Fibroblast of lung (primary cell): ENCODE measurements around the gene GPX2. TPM values are rescaled to one million over a fixed set of nuclear protein-coding genes. Genes with fewer than 3 reads are reported as not detected.

ENCODE experiments used
- DNase-seq, 2 donors: peaks; one replicate each; pipeline versions ENCODE4 v3.0.0 to v3.0.0-alpha.2; 2010; ENCODE audit warnings: low read depth in 2 of 2
- H2AFZ ChIP-seq: 2 replicates; pipeline ENCODE4 v1.5.1; 2012; ENCODE audit warnings: low read length, control low read depth, inconsistent platforms
- H3K27ac ChIP-seq: 2 replicates; pipeline ENCODE4 v1.5.1; 2011; ENCODE audit warnings: low read length, control low read depth; ENCODE audit not compliant: insufficient read depth
- H3K27me3 ChIP-seq: 2 replicates; pipeline ENCODE4 v1.5.1; 2011; ENCODE audit warnings: mild to moderate bottlenecking, low read length; ENCODE audit not compliant: control insufficient read depth, insufficient read depth
- H3K36me3 ChIP-seq: 2 replicates; pipeline ENCODE4 v1.5.1; 2011; ENCODE audit warnings: low read length; ENCODE audit not compliant: control insufficient read depth, insufficient read depth
- H3K4me1 ChIP-seq: 2 replicates; pipeline ENCODE4 v1.5.1; 2011; ENCODE audit warnings: low read length; ENCODE audit not compliant: control insufficient read depth, insufficient read depth; ENCODE audit errors: extremely low read depth
- H3K4me2 ChIP-seq: 2 replicates; pipeline ENCODE4 v1.5.1; 2011; ENCODE audit warnings: low read length, control low read depth; ENCODE audit not compliant: insufficient read depth; ENCODE audit errors: extremely low read depth
- H3K4me3 ChIP-seq, 4 experiments: fragments of 200-600 bp in 1 of 4; sonication (generic) in 1 of 4; replicated peaks in 1 of 4; 2 replicates each; pipeline ENCODE4 v1.5.1; 2011 to 2016; ENCODE audit warnings: low read length in 4 of 4, low read depth in 3 of 4, mild to moderate bottlenecking in 3 of 4, control low read depth in 2 of 4, inconsistent platforms in 1 of 4, mixed read lengths in 1 of 4; ENCODE audit not compliant: insufficient read depth in 1 of 4; ENCODE audit errors: control extremely low read depth in 1 of 4
- H3K79me2 ChIP-seq: 2 replicates; pipeline ENCODE4 v1.5.1; 2012; ENCODE audit warnings: mild to moderate bottlenecking, low read length, inconsistent platforms; ENCODE audit not compliant: control insufficient read depth, insufficient read depth
- H3K9ac ChIP-seq: 2 replicates; pipeline ENCODE4 v1.5.1; 2011; ENCODE audit warnings: mild to moderate bottlenecking, low read length, control low read depth; ENCODE audit not compliant: insufficient read depth
- H3K9me3 ChIP-seq: 2 replicates; pipeline ENCODE4 v1.5.1; 2012; ENCODE audit warnings: low read depth, low read length; ENCODE audit not compliant: control insufficient read depth, insufficient read depth
- H4K20me1 ChIP-seq: 2 replicates; pipeline ENCODE4 v1.5.1; 2011; ENCODE audit warnings: low read length; ENCODE audit not compliant: control insufficient read depth, insufficient read depth; ENCODE audit errors: extremely low read depth
- EZH2 ChIP-seq: IDR thresholded peaks from 2 replicates; pipeline ENCODE4 v1.5.1; 2012; ENCODE audit warnings: low read length, control low read depth, mild to moderate bottlenecking; ENCODE audit errors: missing control alignments
- polyA plus RNA-seq, 2 donors: library from polyadenylated mRNA; depleted of rRNA in 1 of 2; stranded (reverse) in 1 of 2; unstranded in 1 of 2; fragments of >200 nt; gene quantifications; 2 replicates each; pipeline ENCODE4 v1.2.1, GENCODE V29; 2011 to 2012; ENCODE audit warnings: missing spikeins in 1 of 2
- total RNA-seq: library from RNA; depleted of rRNA; stranded (reverse); fragments of >200 nt; gene quantifications from 2 replicates; pipeline ENCODE4 v1.2.1, GENCODE V29; 2014
- TF ChIP-seq, protein P1 (sequence below), 2 donors: IDR thresholded peaks in 1 of 2; conservative IDR thresholded peaks in 1 of 2; 1 replicate in 1 of 2; 2 replicates in 1 of 2; pipeline ENCODE4 v1.5.1; 2011 to 2012; ENCODE audit warnings: low read length in 2 of 2, control low read depth in 1 of 2, inconsistent platforms in 1 of 2, low read depth in 1 of 2, mild to moderate bottlenecking in 1 of 2

GPX2 gene
- total and polyA plus RNA-seq, 2 donors (not counting 1 experiment from before 2014, with no cell fraction given): not detected

DNA sequence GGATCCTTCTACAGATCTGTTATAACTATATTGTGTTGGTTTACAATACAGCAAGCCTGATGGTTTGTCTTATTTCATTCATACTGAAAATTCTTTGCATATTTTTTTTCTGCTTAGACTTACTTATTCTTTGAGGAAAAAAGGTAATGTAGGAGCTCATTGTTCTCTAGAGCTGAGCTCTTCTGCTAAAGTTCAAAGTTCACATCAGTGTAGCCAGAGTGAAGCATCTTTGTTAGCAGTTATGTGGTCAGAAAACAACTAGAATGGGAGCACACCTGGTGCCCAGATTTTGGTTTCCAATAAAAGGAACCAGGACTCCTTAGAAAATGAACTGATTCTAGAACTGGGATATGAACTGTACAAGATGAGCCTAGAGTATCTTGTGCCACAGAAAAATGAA, 10.3 kb downstream of the GPX2 start:
- H3K4me2 ChIP-seq: no peak overlapping the region
- no peak overlapping the region for H2AFZ ChIP-seq
- H3K4me3 ChIP-seq: no peak overlapping the region
- DNase-seq: no peak
- H3K27me3 ChIP-seq: no peaks in the 10 kb centered on the region
- no peak for TF ChIP-seq EZH2
- TF ChIP-seq, protein P1, sequence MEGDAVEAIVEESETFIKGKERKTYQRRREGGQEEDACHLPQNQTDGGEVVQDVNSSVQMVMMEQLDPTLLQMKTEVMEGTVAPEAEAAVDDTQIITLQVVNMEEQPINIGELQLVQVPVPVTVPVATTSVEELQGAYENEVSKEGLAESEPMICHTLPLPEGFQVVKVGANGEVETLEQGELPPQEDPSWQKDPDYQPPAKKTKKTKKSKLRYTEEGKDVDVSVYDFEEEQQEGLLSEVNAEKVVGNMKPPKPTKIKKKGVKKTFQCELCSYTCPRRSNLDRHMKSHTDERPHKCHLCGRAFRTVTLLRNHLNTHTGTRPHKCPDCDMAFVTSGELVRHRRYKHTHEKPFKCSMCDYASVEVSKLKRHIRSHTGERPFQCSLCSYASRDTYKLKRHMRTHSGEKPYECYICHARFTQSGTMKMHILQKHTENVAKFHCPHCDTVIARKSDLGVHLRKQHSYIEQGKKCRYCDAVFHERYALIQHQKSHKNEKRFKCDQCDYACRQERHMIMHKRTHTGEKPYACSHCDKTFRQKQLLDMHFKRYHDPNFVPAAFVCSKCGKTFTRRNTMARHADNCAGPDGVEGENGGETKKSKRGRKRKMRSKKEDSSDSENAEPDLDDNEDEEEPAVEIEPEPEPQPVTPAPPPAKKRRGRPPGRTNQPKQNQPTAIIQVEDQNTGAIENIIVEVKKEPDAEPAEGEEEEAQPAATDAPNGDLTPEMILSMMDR (conservative IDR thresholded peaks at IDR 0.05 in 1 of 2, IDR thresholded peaks at IDR 0.05 in 1 of 2; ENCODE audit: low read depth in 1 of 2, low read length in 2 of 2): no peak
- no peaks in the 10 kb centered on the region for H3K79me2 ChIP-seq
- no peaks in the 10 kb centered on the region for H4K20me1 ChIP-seq
- no peak overlapping the region for H3K27ac ChIP-seq
- H3K36me3 ChIP-seq: peaks cover 3% of the 10 kb centered on the region
- no peaks in the 10 kb centered on the region for H3K9me3 ChIP-seq
- no peak overlapping the region for H3K9ac ChIP-seq
- H3K4me1 ChIP-seq: no peaks in the 10 kb centered on the region

- no peak for TF ChIP-seq EZH2
- TF ChIP-seq, protein P1 (conservative IDR thresholded peaks at IDR 0.05 in 1 of 2, IDR thresholded peaks at IDR 0.05 in 1 of 2; ENCODE audit: low read depth in 1 of 2, low read length in 2 of 2): no peak
- DNase-seq: no peak
- no peak overlapping the region for H2AFZ ChIP-seq
Measured at GRCh38 chr14:64931123-64931522, 11.4 kb downstream of the GPX2 start.

DNA sequence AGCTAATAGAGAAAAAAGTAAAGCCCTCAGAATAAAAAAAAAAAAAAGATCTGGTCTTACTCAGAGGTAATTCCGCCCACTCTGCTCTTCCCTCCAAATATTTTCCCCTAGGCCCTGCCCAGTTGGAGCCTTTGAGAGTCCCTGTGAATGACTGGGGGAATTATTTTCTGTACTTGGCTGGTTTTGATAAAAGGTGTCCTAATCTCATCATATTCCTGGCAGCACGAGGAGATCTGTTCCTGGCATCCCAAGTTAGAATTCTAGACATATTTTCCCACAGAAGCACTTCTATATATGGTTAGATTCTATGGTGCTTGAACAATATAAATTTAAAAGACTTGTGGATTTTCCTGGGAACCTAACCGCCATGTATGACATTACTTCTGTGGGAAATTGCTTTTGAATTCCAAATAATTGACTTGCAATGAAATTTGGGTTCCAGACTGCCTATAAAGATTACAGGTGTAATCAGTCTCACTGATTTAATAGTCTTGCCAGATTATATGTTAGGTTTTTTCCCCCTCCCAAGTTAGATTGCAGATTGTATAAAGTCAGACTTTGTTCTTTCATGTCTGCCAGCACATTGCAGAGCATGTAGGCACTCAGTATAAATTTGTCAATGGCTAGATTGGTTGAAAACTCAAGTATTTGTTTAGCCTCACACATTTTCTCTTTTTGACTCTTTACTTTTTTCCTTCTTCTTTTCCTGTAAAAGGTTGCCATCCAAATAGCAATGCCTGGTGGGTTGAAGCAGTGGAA, 12.3 kb downstream of the GPX2 start:
- H3K4me1 ChIP-seq: no peaks in the 10 kb centered on the region
- DNase-seq: peak in 1 of 2 donors; percentile 60

More at GRCh38 chr14:64931123-64931522, 11.4 kb downstream of the GPX2 start:
- Histone ChIP-seq H3K9me3 (no peaks in the 10 kb centered on the region), H3K4me3 (no peak overlapping the region), H3K9ac (no peak overlapping the region), H3K79me2 (no peaks in the 10 kb centered on the region), H3K4me1 (no peaks in the 10 kb centered on the region), H3K27me3 (no peaks in the 10 kb centered on the region), H3K4me2 (no peak overlapping the region), H3K27ac (no peak overlapping the region), H3K36me3 (peaks cover 5% of the 10 kb centered on the region), H4K20me1 (no peaks in the 10 kb centered on the region)

More for the DNA sequence above, 12.3 kb downstream of the GPX2 start:
- Histone ChIP-seq H3K4me3 (no peak overlapping the region), H3K9me3 (no peaks in the 10 kb centered on the region), H3K79me2 (no peaks in the 10 kb centered on the region), H3K36me3 (peaks cover 5% of the 10 kb centered on the region), H3K9ac (no peak overlapping the region), H3K27ac (no peak overlapping the region), H2AFZ (no peak overlapping the region), H3K4me2 (no peak overlapping the region), H4K20me1 (no peaks in the 10 kb centered on the region), H3K27me3 (no peaks in the 10 kb centered on the region)
- TF ChIP-seq, protein P1 (conservative IDR thresholded peaks at IDR 0.05 in 1 of 2, IDR thresholded peaks at IDR 0.05 in 1 of 2; ENCODE audit: low read depth in 1 of 2, low read length in 2 of 2): no peak
- TF ChIP-seq EZH2: no peak
